GM21526 (cell line): ENCODE results near the gene TLR9.
"Not testable (repeated sequence)": the region's sequence is repeated elsewhere in the genome, so short reads cannot be mapped to it uniquely, and the experiment has no call there.

ENCODE experiments used
- ATAC-seq: cut with Tn5 transposase; IDR thresholded peaks from one replicate; pipeline ENCODE4 v1.9.1; 2021; ENCODE audit warnings: moderate library complexity; ENCODE audit not compliant: unreplicated experiment, low FRiP score

The TLR9 gene, protein sequence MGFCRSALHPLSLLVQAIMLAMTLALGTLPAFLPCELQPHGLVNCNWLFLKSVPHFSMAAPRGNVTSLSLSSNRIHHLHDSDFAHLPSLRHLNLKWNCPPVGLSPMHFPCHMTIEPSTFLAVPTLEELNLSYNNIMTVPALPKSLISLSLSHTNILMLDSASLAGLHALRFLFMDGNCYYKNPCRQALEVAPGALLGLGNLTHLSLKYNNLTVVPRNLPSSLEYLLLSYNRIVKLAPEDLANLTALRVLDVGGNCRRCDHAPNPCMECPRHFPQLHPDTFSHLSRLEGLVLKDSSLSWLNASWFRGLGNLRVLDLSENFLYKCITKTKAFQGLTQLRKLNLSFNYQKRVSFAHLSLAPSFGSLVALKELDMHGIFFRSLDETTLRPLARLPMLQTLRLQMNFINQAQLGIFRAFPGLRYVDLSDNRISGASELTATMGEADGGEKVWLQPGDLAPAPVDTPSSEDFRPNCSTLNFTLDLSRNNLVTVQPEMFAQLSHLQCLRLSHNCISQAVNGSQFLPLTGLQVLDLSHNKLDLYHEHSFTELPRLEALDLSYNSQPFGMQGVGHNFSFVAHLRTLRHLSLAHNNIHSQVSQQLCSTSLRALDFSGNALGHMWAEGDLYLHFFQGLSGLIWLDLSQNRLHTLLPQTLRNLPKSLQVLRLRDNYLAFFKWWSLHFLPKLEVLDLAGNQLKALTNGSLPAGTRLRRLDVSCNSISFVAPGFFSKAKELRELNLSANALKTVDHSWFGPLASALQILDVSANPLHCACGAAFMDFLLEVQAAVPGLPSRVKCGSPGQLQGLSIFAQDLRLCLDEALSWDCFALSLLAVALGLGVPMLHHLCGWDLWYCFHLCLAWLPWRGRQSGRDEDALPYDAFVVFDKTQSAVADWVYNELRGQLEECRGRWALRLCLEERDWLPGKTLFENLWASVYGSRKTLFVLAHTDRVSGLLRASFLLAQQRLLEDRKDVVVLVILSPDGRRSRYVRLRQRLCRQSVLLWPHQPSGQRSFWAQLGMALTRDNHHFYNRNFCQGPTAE

DNA sequence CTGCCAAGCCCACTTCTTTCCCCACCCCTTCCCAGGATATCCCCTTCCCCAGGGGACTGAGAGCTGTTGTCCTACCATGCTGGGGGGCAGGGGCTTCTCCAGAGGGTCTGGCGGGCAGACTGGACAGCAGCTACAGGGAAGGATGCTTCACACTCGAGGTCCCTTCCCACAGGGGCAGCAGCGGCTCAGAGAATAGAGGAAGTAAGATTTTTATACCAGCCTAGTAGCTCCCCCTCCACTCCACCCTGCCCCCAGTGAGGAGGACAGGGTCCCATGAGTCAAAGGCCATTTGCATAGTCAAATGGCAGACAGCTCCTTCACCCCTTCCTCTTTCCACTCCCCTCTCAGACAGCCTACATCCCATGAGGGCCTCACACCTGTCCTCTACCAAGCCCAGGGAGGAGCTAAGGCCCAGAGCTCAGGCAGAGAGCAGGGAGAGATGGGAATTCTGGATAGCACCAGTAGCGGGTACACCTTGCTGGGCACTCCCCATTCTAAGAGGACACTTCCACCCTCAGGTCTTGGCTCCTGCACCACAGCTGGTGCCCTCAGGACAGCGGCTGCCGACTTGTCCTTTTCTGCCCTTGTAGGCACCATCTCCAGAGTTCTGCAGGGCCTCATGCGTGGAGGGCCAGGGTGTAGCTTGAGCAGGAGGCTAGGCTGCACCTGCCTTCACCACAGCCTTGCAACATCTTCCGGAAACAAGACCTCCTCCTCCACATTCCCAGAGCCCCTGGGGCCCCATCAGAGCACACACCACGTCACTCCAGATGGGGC, at the start of gene TLR9:
TLR9 (minus strand) TSS at position 194 of the 777 bp plus-strand sequence; CDS start at position 78, 116 bp downstream.
- peak; percentile 75 for ATAC-seq

DNA sequence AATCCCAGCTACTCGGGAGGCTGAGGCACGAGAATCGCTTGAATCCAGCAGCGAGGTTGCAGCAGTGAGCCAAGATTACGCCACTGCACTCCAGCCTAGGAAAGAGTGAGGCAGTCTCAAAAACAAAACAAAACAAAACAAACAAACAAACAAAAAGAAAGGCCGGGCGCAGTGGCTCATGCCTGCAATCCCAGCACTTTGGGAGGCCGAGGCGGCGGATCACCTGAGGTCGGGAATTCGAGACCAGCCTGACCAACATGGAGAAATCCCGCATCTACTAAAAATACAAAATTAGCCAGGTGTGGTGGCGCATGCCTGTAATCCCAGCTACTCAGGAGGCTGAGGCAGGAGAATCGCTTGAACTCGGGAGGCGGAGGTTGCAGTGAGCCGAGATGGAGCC, 49.3 kb upstream of the TLR9 start:
- ATAC-seq = not testable (repeated sequence)

DNA sequence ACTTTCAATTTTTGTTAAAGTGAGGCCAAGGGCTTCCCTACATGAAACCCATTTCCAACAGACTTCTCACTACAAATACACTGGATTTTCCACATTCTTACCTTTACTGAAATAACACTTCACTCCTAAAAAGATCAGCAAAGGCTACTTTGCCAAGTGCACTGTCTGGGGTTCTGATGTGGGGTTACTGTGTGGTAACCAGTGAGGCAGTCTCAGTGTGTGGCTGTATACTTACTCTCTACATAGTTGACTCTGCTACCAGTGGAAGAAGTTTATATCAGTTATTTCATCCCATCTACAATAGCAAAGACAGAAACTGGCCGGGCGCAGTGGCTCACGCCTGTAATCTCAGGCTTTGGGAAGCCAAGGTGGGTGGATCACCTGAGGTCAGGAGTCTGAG, 47.4 kb upstream of the TLR9 start:
- no peak for ATAC-seq

DNA sequence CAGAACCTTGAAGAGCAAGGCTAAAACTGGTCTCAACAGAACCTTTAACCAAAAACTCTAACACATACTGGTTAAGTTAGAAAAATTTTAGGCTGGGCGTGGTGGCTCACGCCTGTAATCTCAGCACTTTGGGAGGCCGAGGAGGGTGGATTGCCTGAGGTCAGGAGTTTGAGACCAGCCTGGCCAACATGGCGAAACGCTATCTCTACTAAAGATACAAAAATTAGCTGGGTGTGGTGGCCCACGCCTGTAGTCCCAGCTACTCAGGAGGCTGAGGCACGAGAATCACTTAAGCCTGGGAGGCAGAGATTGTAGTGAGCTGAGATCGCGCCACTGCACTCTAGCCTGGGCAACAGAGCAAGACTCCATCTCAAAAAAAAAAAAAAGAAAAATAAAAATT, 46.7 kb upstream of the TLR9 start:
- not testable (repeated sequence) for ATAC-seq

DNA sequence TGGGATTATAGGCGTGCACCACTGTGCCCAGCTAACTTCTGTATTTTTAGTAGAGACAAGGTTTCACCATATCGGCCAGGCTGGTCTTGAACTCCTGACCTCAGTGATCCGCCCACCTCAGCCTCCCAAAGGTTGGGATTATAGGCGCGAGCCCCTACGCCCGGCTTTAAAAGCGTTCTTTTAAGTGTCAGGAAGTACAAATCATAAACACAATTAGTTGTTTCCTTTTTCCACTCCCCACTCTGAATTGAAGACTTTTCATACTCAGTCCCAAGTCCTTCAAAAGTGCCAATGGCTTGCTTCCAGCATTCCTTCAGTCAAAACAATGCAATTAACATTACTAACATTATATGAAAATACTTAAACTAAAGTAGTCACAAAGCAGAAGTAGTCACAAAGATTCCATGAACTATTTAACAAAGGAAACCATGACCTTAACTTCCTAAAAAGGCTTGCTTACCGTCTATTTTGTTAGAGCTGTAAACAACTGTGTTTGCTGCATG, 44.9 kb upstream of the TLR9 start:
- no peak for ATAC-seq

DNA sequence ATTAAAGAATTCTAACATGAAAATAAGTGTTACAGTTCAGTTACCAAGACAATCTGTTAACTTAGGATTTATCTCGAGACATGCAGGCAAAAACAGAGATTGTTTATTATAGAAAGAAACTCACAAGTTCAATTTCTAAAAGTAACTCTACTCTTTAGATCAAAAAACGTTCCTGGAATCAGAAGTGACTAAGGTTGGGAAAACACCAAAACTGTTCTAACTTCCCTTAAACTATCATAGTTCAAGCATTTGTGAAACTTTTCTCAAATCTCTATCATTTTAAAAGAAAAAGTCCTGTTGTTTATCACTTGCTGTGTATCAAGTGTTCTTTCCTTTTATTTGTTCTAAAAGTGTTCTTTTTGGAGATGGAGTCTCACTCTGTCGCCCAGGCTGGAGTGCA, 44.3 kb upstream of the TLR9 start:
- no peak for ATAC-seq

DNA sequence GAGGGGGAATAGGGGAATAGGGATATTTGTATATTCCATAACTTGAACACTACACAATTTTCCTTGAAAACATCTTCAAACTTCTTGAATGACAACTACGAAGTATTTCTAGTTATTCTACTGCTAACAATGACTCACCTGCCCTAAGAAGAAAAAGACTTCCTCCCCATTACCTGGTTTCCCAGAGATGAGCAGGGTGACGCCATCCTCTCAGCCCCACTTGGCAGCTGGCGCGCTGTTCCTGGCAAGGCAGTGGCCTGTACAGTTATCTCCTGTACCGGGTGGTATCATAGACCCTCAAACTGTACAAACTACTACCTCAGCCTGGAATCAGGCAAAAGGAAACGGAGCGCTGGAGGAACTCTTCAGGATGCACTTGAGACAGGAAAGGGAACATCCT, 42.6 kb upstream of the TLR9 start:
- no peak for ATAC-seq

DNA sequence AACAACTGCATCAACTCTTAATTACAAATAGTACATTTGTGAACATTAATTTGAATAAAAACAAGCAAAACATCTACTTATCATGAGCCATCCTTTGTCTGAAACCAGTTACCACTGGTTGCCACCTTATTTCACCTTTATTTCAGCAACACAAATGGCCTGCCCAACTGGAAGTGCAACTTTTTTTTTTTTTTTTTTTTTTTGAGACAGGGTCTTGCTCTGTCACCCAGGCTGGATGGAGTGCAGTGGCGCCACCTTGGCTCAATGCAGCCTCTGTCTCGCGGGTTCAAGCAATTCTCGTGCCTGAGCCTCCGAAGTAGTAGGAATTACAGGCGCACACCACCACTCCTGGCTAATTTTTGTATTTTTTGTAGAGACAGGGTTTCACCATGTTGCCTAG, 39.9 kb upstream of the TLR9 start:
- no peak for ATAC-seq

DNA sequence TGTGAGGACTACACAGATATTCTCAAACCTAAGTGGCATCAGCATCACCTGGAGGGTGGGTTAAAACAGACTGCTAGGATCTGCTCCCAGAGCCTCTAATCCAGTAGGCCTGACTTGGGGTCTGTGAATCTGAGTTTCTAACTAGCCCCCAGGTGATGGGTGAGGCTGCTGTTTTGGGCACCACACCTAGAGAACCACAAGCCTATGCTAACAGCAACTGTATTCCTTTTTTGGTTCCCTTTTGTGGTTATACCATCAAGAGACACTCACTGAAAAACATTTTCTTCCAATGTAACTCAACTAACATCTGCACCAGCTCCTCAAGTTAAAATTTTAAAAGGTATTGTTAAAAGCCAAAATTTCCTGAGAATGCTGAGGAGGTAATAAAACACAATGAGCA, 37.0 kb upstream of the TLR9 start:
- no peak for ATAC-seq

DNA sequence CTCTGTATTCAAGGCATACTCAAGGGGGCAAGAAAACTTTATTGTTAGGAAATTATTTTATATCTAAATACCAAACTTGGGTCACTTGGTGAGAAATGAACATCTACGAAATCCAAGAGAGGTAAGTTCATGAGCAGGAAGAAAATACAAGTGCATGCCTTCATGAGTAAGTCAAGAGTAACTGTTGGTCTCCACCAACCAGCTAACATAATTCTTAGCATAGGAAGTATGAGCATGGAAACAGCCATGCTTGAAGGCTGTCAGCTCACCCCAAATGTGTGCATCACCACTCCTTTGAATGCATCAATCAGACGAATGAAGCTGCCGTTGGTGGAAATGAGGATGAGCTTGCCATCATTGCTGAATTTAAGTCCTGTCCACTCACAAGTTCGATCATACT, 34.0 kb upstream of the TLR9 start:
- ATAC-seq = no peak

DNA sequence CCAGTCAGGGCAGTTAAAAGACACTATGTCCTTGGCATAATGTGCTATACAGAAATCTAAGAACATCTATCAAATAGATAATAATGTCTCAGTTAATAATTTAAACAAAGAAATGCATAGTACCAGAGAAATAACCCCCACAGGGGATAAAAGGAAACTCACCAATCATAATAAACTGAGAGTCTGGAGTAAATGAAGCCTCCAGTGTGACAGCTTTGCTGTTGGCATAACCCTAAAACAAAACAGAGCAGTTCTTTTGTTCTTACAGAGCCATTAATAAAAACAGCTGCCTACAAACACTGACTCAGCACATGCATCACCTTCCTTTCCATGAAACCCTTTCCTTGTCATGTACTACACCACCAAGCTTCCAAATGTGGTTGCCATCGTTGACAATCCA, 33.6 kb upstream of the TLR9 start:
- no peak for ATAC-seq

DNA sequence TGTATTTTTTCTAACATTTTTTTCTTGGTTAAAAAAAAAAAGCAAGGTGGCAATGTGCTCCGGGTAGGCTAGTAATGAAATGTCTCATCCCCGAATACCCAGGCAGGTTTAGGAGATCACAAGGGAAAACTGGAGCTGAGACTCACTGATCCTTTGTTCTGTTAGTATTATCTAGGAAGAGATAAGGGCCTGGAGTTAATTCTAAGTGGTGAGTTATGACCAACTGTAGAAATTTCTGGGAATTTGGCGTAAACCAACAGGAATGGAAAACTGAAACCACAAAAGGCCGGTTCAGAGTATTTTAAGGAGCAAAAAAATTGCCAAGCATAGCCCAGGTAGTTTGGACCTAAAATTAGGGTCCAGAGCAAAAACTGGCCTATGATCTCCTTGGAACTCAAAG, 32.5 kb upstream of the TLR9 start:
- ATAC-seq = no peak

DNA sequence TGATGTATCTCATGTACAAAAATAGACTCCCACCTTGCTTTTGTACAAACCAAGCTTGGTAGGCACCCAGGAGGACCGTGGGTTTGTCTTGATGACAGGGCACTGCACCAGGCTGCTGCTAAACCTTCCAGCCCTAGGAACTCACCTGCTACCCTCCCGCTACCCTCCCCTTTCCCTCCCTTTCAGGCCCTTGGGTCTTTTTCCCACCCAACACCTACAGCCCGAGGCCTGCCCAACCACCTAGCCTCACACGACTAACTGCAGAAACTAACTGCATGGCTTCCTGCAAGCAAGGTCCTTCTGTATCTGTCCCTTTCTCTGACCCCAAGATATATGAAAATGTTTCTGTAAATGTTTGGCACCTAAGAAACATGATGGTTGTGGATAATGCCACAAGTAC, 31.2 kb upstream of the TLR9 start:
- no peak for ATAC-seq

DNA sequence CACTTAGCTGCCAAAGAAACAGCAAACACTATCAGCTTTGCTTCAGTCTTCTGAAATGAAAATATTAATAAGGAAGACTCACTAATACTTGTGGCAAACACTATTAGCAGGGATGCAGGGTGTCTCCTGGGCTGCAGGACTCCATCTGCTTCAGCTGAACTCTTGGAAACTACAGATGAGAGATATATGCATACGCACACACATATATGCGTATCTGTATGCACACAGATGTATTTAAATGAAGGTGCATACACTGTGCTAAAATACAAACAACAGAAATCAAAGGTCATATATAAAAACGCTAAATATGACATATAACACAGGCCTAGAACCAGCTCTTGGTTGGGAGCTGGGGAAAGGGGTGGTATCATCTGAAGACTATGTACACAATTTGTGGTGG, 30.7 kb upstream of the TLR9 start:
- ATAC-seq = no peak

DNA sequence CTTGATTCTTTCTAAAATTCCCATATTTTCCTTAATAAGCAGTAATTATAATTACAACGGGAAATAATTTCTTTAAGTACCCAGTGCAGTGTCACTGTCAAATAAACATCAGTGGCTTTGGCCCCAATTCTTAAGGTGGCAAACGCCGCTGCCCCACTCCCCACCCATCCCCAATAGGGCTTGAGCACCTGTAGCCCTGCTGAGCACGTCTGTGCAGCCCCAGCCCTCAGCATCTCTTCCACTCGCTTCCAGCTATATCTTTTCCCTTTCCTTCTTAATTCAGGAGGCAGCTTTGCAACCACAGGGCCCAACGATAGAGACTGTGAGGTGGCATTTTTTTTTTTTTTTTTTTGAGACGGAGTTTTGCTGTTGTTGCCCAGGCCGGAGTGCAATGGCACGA, 29.2 kb upstream of the TLR9 start:
- no peak for ATAC-seq

DNA sequence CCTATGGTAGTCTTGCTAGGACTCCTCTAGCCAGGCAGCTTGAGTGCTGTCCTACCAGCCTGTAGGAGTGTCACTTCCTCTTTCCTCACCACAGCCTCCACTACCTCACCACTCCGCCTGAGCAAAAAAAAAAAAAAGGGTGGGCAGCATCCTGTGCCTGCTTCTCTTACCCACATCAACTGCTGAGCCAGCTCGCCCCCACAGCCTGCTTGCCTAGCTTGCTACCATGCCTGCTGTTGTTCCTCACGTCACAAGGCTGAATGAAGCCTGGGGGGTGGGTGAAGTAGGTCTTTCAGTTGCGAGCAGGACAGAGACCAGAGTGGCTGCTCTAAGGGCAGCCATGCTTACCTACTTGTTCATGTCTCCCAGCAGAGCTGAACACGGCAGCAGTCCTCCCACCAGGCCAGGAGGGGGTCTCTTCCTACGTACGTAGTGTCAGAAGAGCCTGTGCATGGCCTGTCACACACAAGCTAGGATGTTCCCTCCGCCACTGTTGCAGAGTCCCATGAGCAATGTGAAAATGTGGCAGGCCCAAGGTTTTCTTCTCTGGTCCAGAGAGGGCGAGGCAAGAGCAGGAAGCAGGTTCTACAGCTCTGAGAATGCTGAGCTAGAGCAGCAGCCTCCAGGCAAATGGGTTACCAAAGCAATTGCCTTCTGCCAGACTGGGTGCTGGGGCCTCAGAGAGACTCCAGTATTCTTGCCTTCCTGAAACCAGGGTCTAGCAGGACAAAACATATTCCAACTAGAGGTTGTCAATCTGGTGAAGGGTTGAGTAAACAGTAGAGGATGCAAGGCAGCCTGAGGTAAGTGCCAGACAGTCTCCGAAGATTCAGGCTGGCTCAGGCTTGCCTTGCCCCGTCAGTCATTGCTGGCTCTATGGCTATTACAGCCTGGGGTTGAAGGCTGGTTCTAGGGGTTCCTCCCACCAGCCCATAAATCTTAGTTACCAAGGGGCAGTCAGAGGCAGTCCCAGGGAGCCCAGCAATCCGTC, 28.2 kb upstream of the TLR9 start:
- ATAC-seq = peak; percentile 74

DNA sequence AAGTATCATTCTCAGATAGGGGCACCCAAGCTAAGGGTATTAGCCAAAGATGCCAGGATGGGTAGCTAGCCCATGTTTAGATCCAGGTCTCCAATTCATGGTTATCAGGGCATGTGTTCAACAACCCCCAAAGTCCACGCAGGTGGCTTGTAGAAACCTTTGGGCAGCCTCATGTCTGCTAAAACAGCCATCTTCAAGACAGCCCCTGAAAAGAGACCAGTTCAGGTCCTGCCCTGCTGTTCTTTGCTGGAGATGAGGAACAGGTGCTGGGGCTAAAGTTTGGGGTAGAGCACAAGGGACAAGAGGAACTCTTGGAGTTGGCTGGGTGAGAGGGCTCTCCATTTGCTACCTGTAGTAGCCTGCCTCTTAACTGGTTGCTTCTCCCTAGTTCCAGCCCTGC, 24.7 kb upstream of the TLR9 start:
- ATAC-seq = no peak

DNA sequence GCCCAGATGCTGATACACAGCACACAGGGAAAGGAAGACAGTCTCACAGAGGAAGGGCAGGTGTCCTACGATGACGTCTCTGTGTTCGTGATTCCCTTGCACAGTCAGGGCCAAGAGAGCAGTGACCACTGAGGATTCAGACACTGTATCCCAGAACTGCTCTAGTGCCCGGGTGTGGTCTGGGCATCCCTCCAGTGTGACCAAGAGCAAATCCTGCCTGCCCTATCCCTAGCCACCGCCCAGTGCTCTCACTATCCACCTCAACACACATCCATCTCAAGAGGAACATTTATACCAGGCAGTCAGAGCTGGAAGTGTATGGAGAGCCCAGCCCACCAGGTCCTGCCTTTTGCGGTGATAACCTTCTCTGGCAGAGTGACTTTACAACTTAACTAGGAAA, 24.2 kb upstream of the TLR9 start:
- ATAC-seq = no peak

DNA sequence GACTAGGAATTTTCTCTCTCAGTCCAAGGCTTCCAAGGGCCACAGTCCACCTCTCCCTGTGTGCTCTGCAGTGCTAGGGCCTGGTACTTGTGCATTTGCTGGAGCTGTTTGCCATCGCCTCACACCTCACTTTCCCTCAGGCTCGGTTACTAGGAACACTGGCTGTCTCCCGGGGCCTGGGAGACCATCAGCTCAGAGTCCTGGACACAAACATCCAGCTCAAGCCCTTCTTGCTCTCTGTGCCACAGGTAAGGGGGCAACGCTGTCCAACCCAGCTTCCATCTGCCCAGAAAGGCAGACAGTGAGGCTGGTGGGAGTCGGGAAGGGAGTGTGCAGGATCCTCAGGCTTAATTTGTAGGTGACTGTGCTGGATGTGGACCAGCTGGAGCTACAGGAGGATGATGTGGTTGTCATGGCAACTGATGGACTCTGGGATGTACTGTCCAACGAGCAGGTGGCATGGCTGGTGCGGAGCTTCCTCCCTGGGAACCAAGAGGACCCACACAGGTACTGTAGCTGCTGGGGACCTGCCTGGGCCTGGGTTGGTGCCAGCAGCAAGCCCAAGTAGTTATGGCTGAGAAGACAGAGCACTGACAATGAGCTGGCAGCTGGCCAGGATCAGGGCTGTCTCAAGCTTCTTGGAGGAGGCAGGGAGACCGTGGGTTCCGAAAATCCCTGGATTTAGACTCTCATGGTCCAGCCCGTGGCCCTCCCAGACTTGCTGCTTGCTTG, 23.5 kb upstream of the TLR9 start:
- ATAC-seq = no peak
